HEK293T (cell line): ENCODE data around the gene SLC16A3.

Source experiments
- ARNT ChIP-seq: fragments of 450-650 bp; IDR thresholded peaks from 2 replicates; pipeline ENCODE4 v1.6.1; 2017; ENCODE audit warnings: mild to moderate bottlenecking
- BHLHE40 ChIP-seq: fragments of 450-650 bp; IDR thresholded peaks from 2 replicates; pipeline ENCODE4 v1.6.1; 2016; ENCODE audit warnings: mild to moderate bottlenecking, moderate library complexity, borderline replicate concordance
- ELF4 ChIP-seq: fragments of 450-650 bp; IDR thresholded peaks from 2 replicates; pipeline ENCODE4 v1.6.1; 2017; ENCODE audit warnings: antibody characterized with exemption
- FOXK2 ChIP-seq: fragments of 450-650 bp; IDR thresholded peaks from 2 replicates; pipeline ENCODE4 v1.6.1; 2016; ENCODE audit warnings: mild to moderate bottlenecking
- FOXM1 ChIP-seq: fragments of 450-650 bp; IDR thresholded peaks from 2 replicates; pipeline ENCODE4 v1.6.1; 2017; ENCODE audit warnings: mild to moderate bottlenecking, borderline replicate concordance
- HDGF ChIP-seq: fragments of 450-650 bp; IDR thresholded peaks from 2 replicates; pipeline ENCODE4 v1.6.1; 2017; ENCODE audit warnings: antibody characterized with exemption, borderline replicate concordance
- NFRKB ChIP-seq: fragments of 450-650 bp; IDR thresholded peaks from 2 replicates; pipeline ENCODE4 v1.6.1; 2016; ENCODE audit warnings: mild to moderate bottlenecking, moderate library complexity
- PKNOX1 ChIP-seq: fragments of 450-650 bp; IDR thresholded peaks from 2 replicates; pipeline ENCODE4 v1.6.1; 2016
- SP1 ChIP-seq: fragments of 450-650 bp; IDR thresholded peaks from 2 replicates; pipeline ENCODE4 v1.6.1; 2017
- SUZ12 ChIP-seq: fragments of 450-650 bp; IDR thresholded peaks from 2 replicates; pipeline ENCODE4 v1.6.1; 2016; ENCODE audit warnings: mild to moderate bottlenecking
- TARDBP ChIP-seq: fragments of 450-650 bp; IDR thresholded peaks from 2 replicates; pipeline ENCODE4 v1.6.1; 2016
- ZNF384 ChIP-seq: fragments of 450-650 bp; IDR thresholded peaks from 2 replicates; pipeline ENCODE4 v1.6.1; 2016

GRCh38 chr17:82245134-82246039 lies 16.5 kb downstream of the SLC16A3 start:
- no peak for TF ChIP-seq NFRKB
- TF ChIP-seq PKNOX1: no peak
- no peak for TF ChIP-seq ARNT
- no peak for TF ChIP-seq SP1
- no peak for TF ChIP-seq FOXM1
- no peak for TF ChIP-seq BHLHE40
- TF ChIP-seq ZNF384: no peak
- no peak for TF ChIP-seq HDGF
- no peak for TF ChIP-seq ELF4
- no peak for TF ChIP-seq TARDBP
- no peak for TF ChIP-seq SUZ12
- no peak for TF ChIP-seq FOXK2
